Measurements from ENCODE around the gene AGMO.

GRCh38 chr7:15508258-15508657 lies 53.6 kb downstream of the AGMO start:
- TF ChIP-seq CTCF (IDR thresholded peaks at IDR 0.05) (no peak), EZH2 (IDR thresholded peaks at IDR 0.05; ENCODE audit: borderline replicate concordance, insufficient read depth, low read depth, low read length, poor library complexity, severe bottlenecking) (no peak)

Data from B cell (primary cell).